C4-2B (cell line): ENCODE results near the gene ZBTB6.

Source experiments
- H3K27ac ChIP-seq: fragments of 450-650 bp; 2 replicates; pipeline ENCODE4 v1.5.1; 2017
- CTCF ChIP-seq: fragments of 450-650 bp; conservative IDR thresholded peaks from 2 replicates; pipeline ENCODE4 v1.5.1; 2017; ENCODE audit warnings: mild to moderate bottlenecking
- ZFX ChIP-seq: fragments of 450-650 bp; IDR thresholded peaks from 2 replicates; pipeline ENCODE4 v1.6.1; 2017

ZBTB6 gene

GRCh38 chr9:122948313-122948712 lies 35.2 kb upstream of the ZBTB6 start:
- no peak for TF ChIP-seq ZFX
- no peak for TF ChIP-seq CTCF
- no peak overlapping the region for H3K27ac ChIP-seq

GRCh38 chr9:122946461-122947005 lies 33.4 kb upstream of the ZBTB6 start:
- TF ChIP-seq ZFX = no peak
- TF ChIP-seq CTCF = no peak
- H3K27ac ChIP-seq = no peak overlapping the region

GRCh38 chr9:122944960-122945888 lies 32.1 kb upstream of the ZBTB6 start:
- no peak overlapping the region for H3K27ac ChIP-seq
- no peak for TF ChIP-seq ZFX
- TF ChIP-seq CTCF = no peak

- TF ChIP-seq CTCF = no peak
- no peak for TF ChIP-seq ZFX
- peak overlapping the region; percentile 83 for H3K27ac ChIP-seq
These were observed 28.6 kb upstream of the ZBTB6 start for GRCh38 chr9:122941582-122942234.

- H3K27ac ChIP-seq = peak within 1 kb of the TSS; percentile 83
- TF ChIP-seq ZFX (peak; percentile 66), CTCF (no peak)
These were observed 27.8 kb upstream of the ZBTB6 start, which contains the start of gene RABGAP1 for GRCh38 chr9:122940749-122941581. Gene RABGAP1 (plus strand): TSS chr9:122941020. CDS start chr9:122957060, 16,040 bp downstream.

GRCh38 chr9:122940454-122940748 lies 27.3 kb upstream of the ZBTB6 start:
- peak overlapping the region; percentile 83 for H3K27ac ChIP-seq
- no peak for TF ChIP-seq CTCF
- no peak for TF ChIP-seq ZFX
